PFSK-1 (cell line): ENCODE measurements around the gene HSPA12A.

ENCODE experiments used
- POLR2AphosphoS5 ChIP-seq: IDR thresholded peaks from 2 replicates; pipeline ENCODE4 v1.6.1; 2012; ENCODE audit warnings: low read depth, mild to moderate bottlenecking, control low read depth, low read length, moderate library complexity
- REST ChIP-seq, 2 experiments: IDR thresholded peaks; 2 replicates each; pipeline versions ENCODE4 v1.6.1 to v1.8.0; 2011 to 2012; ENCODE audit warnings: low read depth in 2 of 2, low read length in 2 of 2, control low read depth in 1 of 2, inconsistent platforms in 1 of 2, mild to moderate bottlenecking in 1 of 2, moderate library complexity in 1 of 2; ENCODE audit not compliant: insufficient read depth in 1 of 2
- SIN3A ChIP-seq: IDR thresholded peaks from 2 replicates; pipeline ENCODE4 v1.6.1; 2012; ENCODE audit warnings: mild to moderate bottlenecking, low read length, moderate library complexity, borderline replicate concordance; ENCODE audit not compliant: insufficient read depth

- TF ChIP-seq POLR2AphosphoS5 (no peak), SIN3A (no peak), REST (IDR thresholded peaks at IDR 0.05; ENCODE audit: insufficient read depth in 1 of 2, low read depth in 2 of 2, low read length in 2 of 2) (no peak)
Measured at GRCh38 chr10:116690356-116691322, 51.7 kb downstream of the HSPA12A start.
